Measurements from ENCODE around the gene ELMO3. TPM values are rescaled to one million over a fixed set of nuclear protein-coding genes. Genes with fewer than 3 reads are reported as not detected.

ELMO3 gene
- total RNA-seq, 4 donors from 2014 or later: 0.09 to 0.55 (median 0.29) TPM

DNA sequence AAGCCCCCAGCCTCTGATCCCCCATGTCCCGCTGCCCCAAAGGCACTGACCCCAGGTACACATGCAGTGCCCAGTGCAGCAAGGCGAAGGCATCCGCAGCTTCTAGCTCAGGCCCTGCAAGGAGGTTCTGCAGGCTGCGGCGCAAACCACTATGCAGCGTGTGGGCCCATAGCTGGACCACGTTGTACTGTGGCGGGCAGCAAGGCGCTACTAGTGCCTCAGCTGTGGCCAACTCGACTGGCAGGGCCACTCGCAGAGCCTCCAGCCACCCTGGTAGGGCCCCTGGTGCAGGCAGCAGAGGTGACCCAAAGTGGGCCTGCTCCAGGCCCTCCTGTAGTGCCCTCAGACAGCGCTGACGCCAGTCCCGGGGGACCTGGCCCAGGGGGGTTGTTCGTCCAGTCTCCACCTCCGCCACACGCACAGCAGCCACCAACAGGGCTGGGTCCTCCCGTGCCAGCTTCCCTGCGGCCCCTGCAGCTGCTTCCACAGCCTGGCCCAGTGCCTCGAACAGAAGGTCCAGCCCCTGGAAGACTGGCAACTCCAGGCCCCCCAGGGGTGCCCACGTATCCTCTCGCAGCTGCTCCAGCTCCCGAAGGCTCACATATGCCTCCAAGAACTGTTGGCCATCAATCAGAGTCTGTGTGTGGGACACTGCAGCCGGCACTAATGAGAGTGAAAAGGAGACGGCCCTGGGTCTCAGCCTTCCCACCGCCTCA, 11.6 kb upstream of the ELMO3 start:
- no peaks in the 10 kb centered on the region for H3K36me3 ChIP-seq
- DNase-seq: no peak
- no peak for TF ChIP-seq CTCF (IDR thresholded peaks at IDR 0.05 in 4 of 5, conservative IDR thresholded peaks at IDR 0.05 in 1 of 5)
- no peak for TF ChIP-seq POLR2A (IDR thresholded peaks at IDR 0.05)
- peaks cover 22 to 41% of the 10 kb centered on the region in 2 donors for H3K4me1 ChIP-seq
- no peaks in the 10 kb centered on the region for H3K27me3 ChIP-seq
- in situ Hi-C loops (cut with MboI; ENCODE audit: low sequenced_read_pairs in 4 of 4): no loop called here
- ATAC-seq: no peak
- H3K27ac ChIP-seq: no peak overlapping the region
- H3K9me3 ChIP-seq: no peaks in the 10 kb centered on the region
- no peak overlapping the region for H3K4me3 ChIP-seq
- intact Hi-C loops (cut with DNase I; ENCODE audit: low total_unique reads): no loop called here

GRCh38 chr16:67188323-67188722, 10.6 kb upstream of the ELMO3 start:
- no peaks in the 10 kb centered on the region for H3K9me3 ChIP-seq
- in situ Hi-C loops (cut with MboI; ENCODE audit: low sequenced_read_pairs in 4 of 4) (no loop called here), intact Hi-C loops (cut with DNase I; ENCODE audit: low total_unique reads) (no loop called here)
- no peak for DNase-seq
- H3K4me1 ChIP-seq: peaks cover 31 to 40% of the 10 kb centered on the region in 2 donors
- no peak overlapping the region for H3K27ac ChIP-seq
- no peak for ATAC-seq
- H3K4me3 ChIP-seq: no peak overlapping the region
- TF ChIP-seq POLR2A (IDR thresholded peaks at IDR 0.05) (no peak), CTCF (IDR thresholded peaks at IDR 0.05 in 4 of 5, conservative IDR thresholded peaks at IDR 0.05 in 1 of 5) (no peak)
- no peaks in the 10 kb centered on the region for H3K27me3 ChIP-seq
- H3K36me3 ChIP-seq: no peaks in the 10 kb centered on the region

GRCh38 chr16:67188798-67189197, 10.1 kb upstream of the ELMO3 start:
- H3K4me1 ChIP-seq: peaks cover 36 to 43% of the 10 kb centered on the region in 2 donors
- DNase-seq (no peak), ATAC-seq (no peak)
- intact Hi-C loops (cut with DNase I; ENCODE audit: low total_unique reads): no loop called here
- no peaks in the 10 kb centered on the region for H3K27me3 ChIP-seq
- in situ Hi-C loops (cut with MboI; ENCODE audit: low sequenced_read_pairs in 4 of 4): no loop called here
- TF ChIP-seq POLR2A (IDR thresholded peaks at IDR 0.05) (no peak), CTCF (IDR thresholded peaks at IDR 0.05 in 4 of 5, conservative IDR thresholded peaks at IDR 0.05 in 1 of 5) (no peak)
- peaks cover 0 to 3% of the 10 kb centered on the region in 2 donors for H3K36me3 ChIP-seq
- no peak overlapping the region for H3K4me3 ChIP-seq
- H3K9me3 ChIP-seq: no peaks in the 10 kb centered on the region
- no peak overlapping the region for H3K27ac ChIP-seq

- intact Hi-C loops (cut with DNase I; ENCODE audit: low total_unique reads) (no loop called here), in situ Hi-C loops (cut with MboI; ENCODE audit: low sequenced_read_pairs in 4 of 4) (no loop called here)
- H3K27ac ChIP-seq: no peak within 1 kb of the TSS
- TF ChIP-seq CTCF (IDR thresholded peaks at IDR 0.05 in 4 of 5, conservative IDR thresholded peaks at IDR 0.05 in 1 of 5) (no peak), POLR2A (IDR thresholded peaks at IDR 0.05) (no peak)
- peaks cover 0 to 15% of the 10 kb centered on the region in 2 donors for H3K36me3 ChIP-seq
- DNase-seq (no peak), ATAC-seq (no peak)
- H3K27me3 ChIP-seq: no peaks in the 10 kb centered on the region
- H3K4me1 ChIP-seq: peaks cover 31 to 40% of the 10 kb centered on the region in 2 donors
- H3K4me3 ChIP-seq: peak within 1 kb of the TSS in 1 of 4 donors; percentile 8
- H3K9me3 ChIP-seq: no peaks in the 10 kb centered on the region
These were observed 8.9 kb upstream of the ELMO3 start, which contains the start of gene EXOC3L1 for GRCh38 chr16:67190041-67190440. Gene EXOC3L1 (minus strand): TSS chr16:67190136. CDS start chr16:67189676, 460 bp downstream.
